ENCODE results near the gene PLXDC2. TPM values are rescaled to one million over a fixed set of nuclear protein-coding genes. Genes with fewer than 3 reads are reported as not detected.
"Not testable (repeated sequence)": the region's sequence is repeated elsewhere in the genome, so short reads cannot be mapped to it uniquely, and the experiment has no call there.

The PLXDC2 gene
- 100 to 1,000 TPM in 1 of 6 donors, 10 to 100 TPM in 5; 39.0 to 129 (median 68.0) TPM for total RNA-seq

DNA sequence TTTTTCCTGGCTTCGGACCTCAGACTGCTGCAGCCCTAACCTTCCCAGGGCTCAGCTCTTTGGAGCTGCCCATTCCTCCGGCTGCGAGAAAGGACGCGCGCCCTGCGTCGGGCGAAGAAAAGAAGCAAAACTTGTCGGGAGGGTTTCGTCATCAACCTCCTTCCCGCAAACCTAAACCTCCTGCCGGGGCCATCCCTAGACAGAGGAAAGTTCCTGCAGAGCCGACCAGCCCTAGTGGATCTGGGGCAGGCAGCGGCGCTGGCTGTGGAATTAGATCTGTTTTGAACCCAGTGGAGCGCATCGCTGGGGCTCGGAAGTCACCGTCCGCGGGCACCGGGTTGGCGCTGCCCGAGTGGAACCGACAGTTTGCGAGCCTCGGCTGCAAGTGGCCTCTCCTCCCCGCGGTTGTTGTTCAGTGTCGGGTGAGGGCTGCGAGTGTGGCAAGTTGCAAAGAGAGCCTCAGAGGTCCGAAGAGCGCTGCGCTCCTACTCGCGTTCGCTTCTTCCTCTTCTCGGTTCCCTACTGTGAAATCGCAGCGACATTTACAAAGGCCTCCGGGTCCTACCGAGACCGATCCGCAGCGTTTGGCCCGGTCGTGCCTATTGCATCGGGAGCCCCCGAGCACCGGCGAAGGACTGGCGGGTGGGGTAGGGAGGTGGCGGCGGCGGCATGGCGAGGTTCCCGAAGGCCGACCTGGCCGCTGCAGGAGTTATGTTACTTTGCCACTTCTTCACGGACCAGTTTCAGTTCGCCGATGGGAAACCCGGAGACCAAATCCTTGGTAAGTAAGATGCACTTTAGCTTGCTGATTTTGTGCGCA lies at the start of gene PLXDC2:
PLXDC2 (plus strand) TSS at position 22 of the 820 bp plus-strand sequence.
- peak; percentile 59 to 66 for ATAC-seq (ENCODE audit: low FRiP score in 2 of 2)
- no peak for TF ChIP-seq EP300 (IDR thresholded peaks at IDR 0.05)
- no peak for TF ChIP-seq POLR2AphosphoS5 (IDR thresholded peaks at IDR 0.05)
- TF ChIP-seq, protein P1, sequence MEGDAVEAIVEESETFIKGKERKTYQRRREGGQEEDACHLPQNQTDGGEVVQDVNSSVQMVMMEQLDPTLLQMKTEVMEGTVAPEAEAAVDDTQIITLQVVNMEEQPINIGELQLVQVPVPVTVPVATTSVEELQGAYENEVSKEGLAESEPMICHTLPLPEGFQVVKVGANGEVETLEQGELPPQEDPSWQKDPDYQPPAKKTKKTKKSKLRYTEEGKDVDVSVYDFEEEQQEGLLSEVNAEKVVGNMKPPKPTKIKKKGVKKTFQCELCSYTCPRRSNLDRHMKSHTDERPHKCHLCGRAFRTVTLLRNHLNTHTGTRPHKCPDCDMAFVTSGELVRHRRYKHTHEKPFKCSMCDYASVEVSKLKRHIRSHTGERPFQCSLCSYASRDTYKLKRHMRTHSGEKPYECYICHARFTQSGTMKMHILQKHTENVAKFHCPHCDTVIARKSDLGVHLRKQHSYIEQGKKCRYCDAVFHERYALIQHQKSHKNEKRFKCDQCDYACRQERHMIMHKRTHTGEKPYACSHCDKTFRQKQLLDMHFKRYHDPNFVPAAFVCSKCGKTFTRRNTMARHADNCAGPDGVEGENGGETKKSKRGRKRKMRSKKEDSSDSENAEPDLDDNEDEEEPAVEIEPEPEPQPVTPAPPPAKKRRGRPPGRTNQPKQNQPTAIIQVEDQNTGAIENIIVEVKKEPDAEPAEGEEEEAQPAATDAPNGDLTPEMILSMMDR (IDR thresholded peaks at IDR 0.05), result no peak
- TF ChIP-seq POLR2A (IDR thresholded peaks at IDR 0.05), result peak in 1 of 4 donors; percentile 45
- DNase-seq, result peak; percentile 56 to 87
- Histone ChIP-seq H3K4me1 (peaks cover 0 to 27% (median 3%) of the 10 kb centered on the region in 4 donors), H3K9me3 (no peaks in the 10 kb centered on the region), H3K27ac (peak within 1 kb of the TSS; percentile 85 to 94 (median 88)), H3K36me3 (no peaks in the 10 kb centered on the region), H3K4me3 (peak within 1 kb of the TSS; percentile 48 to 90 (median 78)), H3K27me3 (no peaks in the 10 kb centered on the region)
- whole genome bisulfite sequencing, 2 donors, result 0 to 1% methylated on average over 6 to 49 of the region's 65 CpGs

DNA sequence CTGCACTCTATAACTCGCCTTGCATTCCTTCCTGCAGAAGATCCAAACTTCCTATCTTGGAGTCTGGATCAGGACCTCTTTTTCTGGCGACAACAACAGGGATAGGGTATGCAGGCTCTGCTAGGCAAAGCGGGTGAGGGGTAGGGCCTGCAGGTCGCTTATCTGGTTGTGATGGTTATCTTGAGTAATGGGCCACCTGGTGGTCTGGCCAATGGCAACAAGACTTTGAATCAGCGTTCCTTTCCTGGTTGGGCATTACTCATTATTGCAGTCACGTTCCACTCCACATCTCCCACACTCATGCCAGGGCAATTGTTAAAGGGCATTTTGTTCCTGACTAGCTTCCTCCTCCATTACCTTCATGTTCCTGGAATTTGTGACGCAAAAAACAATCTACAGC lies 48.4 kb upstream of the PLXDC2 start:
- H3K27ac ChIP-seq, result no peak overlapping the region
- WGBS, 2 donors, result 58 to 64% methylated on average over 7 of the region's 7 CpGs
- no peaks in the 10 kb centered on the region for H3K9me3 ChIP-seq
- no peaks in the 10 kb centered on the region for H3K36me3 ChIP-seq
- ATAC-seq (ENCODE audit: low FRiP score in 2 of 2) (no peak), DNase-seq (no peak)
- no peak overlapping the region for H3K4me3 ChIP-seq
- TF ChIP-seq, protein P1 (IDR thresholded peaks at IDR 0.05), result no peak
- TF ChIP-seq EP300 (IDR thresholded peaks at IDR 0.05) (no peak), POLR2A (IDR thresholded peaks at IDR 0.05) (no peak), POLR2AphosphoS5 (IDR thresholded peaks at IDR 0.05) (no peak)
- peaks cover 0 to 2% (median 0%) of the 10 kb centered on the region in 4 donors for H3K4me1 ChIP-seq
- no peaks in the 10 kb centered on the region for H3K27me3 ChIP-seq

DNA sequence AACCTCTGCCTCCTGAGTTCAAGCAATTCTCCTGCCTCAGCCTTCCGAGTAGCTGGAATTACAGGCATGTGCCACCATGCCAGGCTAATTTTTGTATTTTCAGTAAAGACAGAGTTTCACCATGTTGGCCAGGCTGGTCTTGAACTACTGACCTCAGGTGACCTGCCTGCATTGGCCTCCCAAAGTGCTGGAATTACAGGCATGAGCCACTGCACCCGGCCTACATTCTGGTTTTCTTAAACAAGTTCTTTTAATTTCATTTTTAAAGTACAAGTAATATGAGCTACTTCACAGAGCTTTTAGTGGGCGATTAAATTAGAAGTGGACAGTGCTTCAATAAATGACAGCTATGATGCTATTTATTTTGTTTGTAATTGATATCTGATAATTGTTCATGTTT lies 46.4 kb upstream of the PLXDC2 start:
- H3K27ac ChIP-seq; ATAC-seq (ENCODE audit: low FRiP score in 2 of 2); H3K27me3 ChIP-seq; H3K4me1 ChIP-seq; H3K9me3 ChIP-seq; H3K36me3 ChIP-seq; H3K4me3 ChIP-seq; DNase-seq: not testable (repeated sequence)
- 80 to 81% methylated on average over 3 of the region's 3 CpGs for WGBS, 2 donors

DNA sequence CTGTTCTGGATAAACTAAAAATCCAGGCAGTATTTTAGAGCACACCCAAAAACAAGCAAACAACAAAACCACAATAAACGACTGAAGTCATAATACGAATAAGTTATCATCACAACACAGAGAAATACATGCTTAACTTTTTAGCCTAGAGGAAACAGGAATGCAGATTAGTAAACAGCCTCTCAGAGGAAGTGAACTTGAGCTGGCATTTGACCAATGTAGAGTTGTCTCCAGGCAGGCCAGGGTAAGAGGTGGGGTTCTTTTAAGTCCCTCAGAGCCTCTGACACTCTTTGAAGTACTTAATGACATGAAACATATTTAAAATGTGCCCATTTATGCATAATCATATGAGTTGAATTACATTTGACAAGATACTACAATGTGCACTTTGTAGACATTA lies 43.3 kb upstream of the PLXDC2 start:
- Histone ChIP-seq H3K4me3 (no peak overlapping the region), H3K9me3 (no peaks in the 10 kb centered on the region), H3K36me3 (no peaks in the 10 kb centered on the region), H3K4me1 (peaks cover 0 to 3% (median 0%) of the 10 kb centered on the region in 4 donors), H3K27me3 (no peaks in the 10 kb centered on the region), H3K27ac (no peak overlapping the region)
- TF ChIP-seq EP300 (IDR thresholded peaks at IDR 0.05) (no peak), POLR2A (IDR thresholded peaks at IDR 0.05) (no peak), POLR2AphosphoS5 (IDR thresholded peaks at IDR 0.05) (no peak)
- TF ChIP-seq, protein P1 (IDR thresholded peaks at IDR 0.05), result no peak
- ATAC-seq (ENCODE audit: low FRiP score in 2 of 2) (peak in 1 of 2 donors; percentile 24), DNase-seq (no peak)
- 37 to 40% methylated on average over 2 of the region's 2 CpGs for WGBS, 2 donors

DNA sequence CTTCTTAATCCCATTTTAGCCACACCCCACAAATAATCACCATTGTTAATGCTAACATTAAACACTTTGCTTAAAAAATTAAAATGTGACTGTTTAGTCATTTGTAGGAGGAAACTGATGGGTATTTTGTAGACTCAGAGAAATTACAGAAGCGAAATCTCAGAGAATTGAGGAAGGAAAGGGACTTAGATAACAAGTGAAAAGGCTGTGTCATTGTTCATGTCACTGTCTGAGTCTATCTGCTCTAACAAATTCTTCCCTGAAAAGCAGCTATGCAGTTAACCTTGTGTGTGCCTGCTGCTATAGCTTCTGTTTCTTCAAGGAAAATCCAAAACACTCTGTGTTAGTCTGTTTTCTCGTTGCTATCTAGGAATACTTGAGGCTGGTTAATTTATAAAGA lies 40.9 kb upstream of the PLXDC2 start:
- peak in 1 of 2 donors; percentile 63 for ATAC-seq (ENCODE audit: low FRiP score in 2 of 2)
- 70 to 71% methylated on average over 2 of the region's 2 CpGs for WGBS, 2 donors
- H3K4me1 ChIP-seq, result peaks cover 0 to 3% (median 0%) of the 10 kb centered on the region in 4 donors
- H3K36me3 ChIP-seq, result no peaks in the 10 kb centered on the region
- no peak overlapping the region for H3K4me3 ChIP-seq
- H3K27ac ChIP-seq, result no peak overlapping the region
- no peaks in the 10 kb centered on the region for H3K27me3 ChIP-seq
- no peaks in the 10 kb centered on the region for H3K9me3 ChIP-seq
- no peak for DNase-seq
- no peak for TF ChIP-seq POLR2A (IDR thresholded peaks at IDR 0.05)
- TF ChIP-seq, protein P1 (IDR thresholded peaks at IDR 0.05), result no peak
- TF ChIP-seq POLR2AphosphoS5 (IDR thresholded peaks at IDR 0.05), result no peak
- no peak for TF ChIP-seq EP300 (IDR thresholded peaks at IDR 0.05)
